A673 (cell line): ENCODE data around the gene HAUS6.

Experiments
- EZH2 ChIP-seq: fragments of 200-600 bp; sonication (generic); IDR thresholded peaks from 2 replicates; pipeline ENCODE4 v1.6.1; 2017; ENCODE audit warnings: borderline replicate concordance, low read depth, mild to moderate bottlenecking, mixed read lengths, antibody characterized with exemption, low read length; ENCODE audit not compliant: poor library complexity, severe bottlenecking
- TF ChIP-seq, protein P1 (sequence below): fragments of 300-800, 200-600 bp; sonication (generic); conservative IDR thresholded peaks from 2 replicates; pipeline ENCODE4 v1.5.1; 2017; ENCODE audit warnings: low read depth, mild to moderate bottlenecking, antibody characterized with exemption, low read length, moderate library complexity, mixed read lengths

- TF ChIP-seq, protein P1, sequence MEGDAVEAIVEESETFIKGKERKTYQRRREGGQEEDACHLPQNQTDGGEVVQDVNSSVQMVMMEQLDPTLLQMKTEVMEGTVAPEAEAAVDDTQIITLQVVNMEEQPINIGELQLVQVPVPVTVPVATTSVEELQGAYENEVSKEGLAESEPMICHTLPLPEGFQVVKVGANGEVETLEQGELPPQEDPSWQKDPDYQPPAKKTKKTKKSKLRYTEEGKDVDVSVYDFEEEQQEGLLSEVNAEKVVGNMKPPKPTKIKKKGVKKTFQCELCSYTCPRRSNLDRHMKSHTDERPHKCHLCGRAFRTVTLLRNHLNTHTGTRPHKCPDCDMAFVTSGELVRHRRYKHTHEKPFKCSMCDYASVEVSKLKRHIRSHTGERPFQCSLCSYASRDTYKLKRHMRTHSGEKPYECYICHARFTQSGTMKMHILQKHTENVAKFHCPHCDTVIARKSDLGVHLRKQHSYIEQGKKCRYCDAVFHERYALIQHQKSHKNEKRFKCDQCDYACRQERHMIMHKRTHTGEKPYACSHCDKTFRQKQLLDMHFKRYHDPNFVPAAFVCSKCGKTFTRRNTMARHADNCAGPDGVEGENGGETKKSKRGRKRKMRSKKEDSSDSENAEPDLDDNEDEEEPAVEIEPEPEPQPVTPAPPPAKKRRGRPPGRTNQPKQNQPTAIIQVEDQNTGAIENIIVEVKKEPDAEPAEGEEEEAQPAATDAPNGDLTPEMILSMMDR = no peak
- TF ChIP-seq EZH2 = no peak
Measured at GRCh38 chr9:19050637-19051591, 51.8 kb downstream of the HAUS6 start.
